ENCODE data around the gene RET.

The RET gene

GRCh38 chr10:43115881-43116595 is 39.2 kb downstream of the RET start:
- no peak overlapping the region for H3K4me3 ChIP-seq (replicated peaks in 1 of 2; ENCODE audit: low read depth in 2 of 2, low read length in 2 of 2)

GRCh38 chr10:43116596-43116995 is 39.7 kb downstream of the RET start:
- DNase-seq (ENCODE audit: low read depth in 2 of 2) = no peak
- H3K4me3 ChIP-seq (replicated peaks in 1 of 2; ENCODE audit: low read depth in 2 of 2, low read length in 2 of 2) = no peak overlapping the region
- no peak for TF ChIP-seq CTCF (IDR thresholded peaks at IDR 0.05; ENCODE audit: low read depth, low read length)

More at GRCh38 chr10:43115881-43116595, 39.2 kb downstream of the RET start:
- no peak for TF ChIP-seq CTCF (IDR thresholded peaks at IDR 0.05; ENCODE audit: low read depth, low read length)
- no peak for DNase-seq (ENCODE audit: low read depth in 2 of 2)

- no peak for TF ChIP-seq CTCF (IDR thresholded peaks at IDR 0.05; ENCODE audit: low read depth, low read length)
- DNase-seq (ENCODE audit: low read depth in 2 of 2) = no peak
- H3K4me3 ChIP-seq (replicated peaks in 1 of 2; ENCODE audit: low read depth in 2 of 2, low read length in 2 of 2) = no peak overlapping the region
Observed at GRCh38 chr10:43117031-43117776, 40.3 kb downstream of the RET start.

- no peak for TF ChIP-seq CTCF (IDR thresholded peaks at IDR 0.05; ENCODE audit: low read depth, low read length)
- no peak for DNase-seq (ENCODE audit: low read depth in 2 of 2)
- H3K4me3 ChIP-seq (replicated peaks in 1 of 2; ENCODE audit: low read depth in 2 of 2, low read length in 2 of 2) = no peak overlapping the region
Observed at GRCh38 chr10:43117777-43118583, 41.1 kb downstream of the RET start.

- no peak overlapping the region for H3K4me3 ChIP-seq (replicated peaks in 1 of 2; ENCODE audit: low read depth in 2 of 2, low read length in 2 of 2)
- no peak for DNase-seq (ENCODE audit: low read depth in 2 of 2)
- no peak for TF ChIP-seq CTCF (IDR thresholded peaks at IDR 0.05; ENCODE audit: low read depth, low read length)
Observed at GRCh38 chr10:43118631-43119415, 42.0 kb downstream of the RET start.
